Keratinocyte (primary cell): ENCODE results near the gene PIP4K2B.

ENCODE experiments used
- EZH2 ChIP-seq: IDR thresholded peaks from one replicate; pipeline ENCODE4 v1.6.1; 2012; ENCODE audit warnings: inconsistent platforms, mild to moderate bottlenecking, low read length, moderate library complexity
- TF ChIP-seq, protein P1 (sequence below), 3 experiments: IDR thresholded peaks in 1 of 3; conservative IDR thresholded peaks in 1 of 3; optimal IDR thresholded peaks in 1 of 3; 2 replicates in 2 of 3; 3 replicates in 1 of 3; pipeline versions ENCODE3 to v1.5.1; 2011; ENCODE audit warnings: low read length in 3 of 3, mild to moderate bottlenecking in 3 of 3, moderate library complexity in 2 of 3, control low read depth in 1 of 3, inconsistent platforms in 1 of 3; ENCODE audit not compliant: insufficient read depth in 2 of 3; ENCODE audit errors: extremely low read depth in 1 of 3

DNA sequence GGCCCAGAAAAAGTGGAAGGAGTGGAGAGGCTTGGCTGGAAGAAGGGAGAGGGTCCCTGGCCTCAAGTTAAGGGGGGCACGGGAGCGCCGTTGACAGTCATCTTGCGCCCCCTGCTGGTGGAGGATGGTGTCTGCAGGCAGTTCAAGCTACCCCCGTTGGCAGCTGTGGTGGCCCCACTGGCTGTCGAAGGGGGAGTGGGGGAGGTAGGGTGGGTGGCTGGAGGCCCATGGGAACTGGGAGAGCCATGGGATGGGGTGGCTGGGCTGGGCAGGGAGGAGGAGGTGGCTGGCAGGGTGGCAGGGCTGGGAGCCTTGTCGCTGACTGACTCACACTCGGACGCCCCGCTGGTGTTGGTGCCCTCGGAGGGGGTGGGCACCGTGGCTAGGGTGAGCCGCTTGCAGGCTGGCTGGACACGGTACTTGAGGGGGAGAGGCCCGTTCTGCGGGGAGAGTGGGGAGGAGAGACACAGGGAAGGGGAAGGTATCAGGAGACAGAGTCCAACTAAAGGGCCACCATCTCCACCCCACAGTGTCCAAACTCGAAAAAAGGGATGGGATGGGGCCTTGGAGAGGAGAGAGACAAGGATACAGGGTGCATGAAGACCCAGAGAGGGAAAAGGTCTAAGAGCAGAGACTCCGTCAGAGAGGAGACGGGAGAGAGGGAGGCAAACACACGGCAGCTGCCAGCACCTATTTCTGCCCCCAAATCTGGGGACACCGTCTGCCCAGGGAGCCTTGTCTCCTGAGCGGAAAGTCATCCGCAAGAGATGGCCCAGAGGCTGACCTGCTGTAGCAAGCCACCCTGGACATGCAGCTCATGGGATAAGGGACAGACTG lies 64.0 kb downstream of the PIP4K2B start:
- TF ChIP-seq, protein P1, sequence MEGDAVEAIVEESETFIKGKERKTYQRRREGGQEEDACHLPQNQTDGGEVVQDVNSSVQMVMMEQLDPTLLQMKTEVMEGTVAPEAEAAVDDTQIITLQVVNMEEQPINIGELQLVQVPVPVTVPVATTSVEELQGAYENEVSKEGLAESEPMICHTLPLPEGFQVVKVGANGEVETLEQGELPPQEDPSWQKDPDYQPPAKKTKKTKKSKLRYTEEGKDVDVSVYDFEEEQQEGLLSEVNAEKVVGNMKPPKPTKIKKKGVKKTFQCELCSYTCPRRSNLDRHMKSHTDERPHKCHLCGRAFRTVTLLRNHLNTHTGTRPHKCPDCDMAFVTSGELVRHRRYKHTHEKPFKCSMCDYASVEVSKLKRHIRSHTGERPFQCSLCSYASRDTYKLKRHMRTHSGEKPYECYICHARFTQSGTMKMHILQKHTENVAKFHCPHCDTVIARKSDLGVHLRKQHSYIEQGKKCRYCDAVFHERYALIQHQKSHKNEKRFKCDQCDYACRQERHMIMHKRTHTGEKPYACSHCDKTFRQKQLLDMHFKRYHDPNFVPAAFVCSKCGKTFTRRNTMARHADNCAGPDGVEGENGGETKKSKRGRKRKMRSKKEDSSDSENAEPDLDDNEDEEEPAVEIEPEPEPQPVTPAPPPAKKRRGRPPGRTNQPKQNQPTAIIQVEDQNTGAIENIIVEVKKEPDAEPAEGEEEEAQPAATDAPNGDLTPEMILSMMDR (optimal IDR thresholded peaks at IDR 0.05 in 1 of 3, IDR thresholded peaks at IDR 0.05 in 1 of 3, conservative IDR thresholded peaks at IDR 0.05 in 1 of 3; ENCODE audit: extremely low read depth in 1 of 3, insufficient read depth in 2 of 3, low read length in 3 of 3), result peak; percentile 75 to 98 (median 97)
- no peak for TF ChIP-seq EZH2
